VCaP (cell line): Measurements from ENCODE around the gene HDDC3.
"Not testable (repeated sequence)": the region's sequence is repeated elsewhere in the genome, so short reads cannot be mapped to it uniquely, and the experiment has no call there.

Experiments
- H3K27ac ChIP-seq: fragments of 450-650 bp; 2 replicates; pipeline ENCODE4 v1.5.1; 2017
- CTCF ChIP-seq: fragments of 450-650 bp; conservative IDR thresholded peaks from 2 replicates; pipeline ENCODE4 v1.5.1; 2017; ENCODE audit warnings: mild to moderate bottlenecking, moderate library complexity

HDDC3 gene

GRCh38 chr15:90904746-90905145 is 27.6 kb downstream of the HDDC3 start:
- no peak for TF ChIP-seq CTCF
- peak overlapping the region; percentile 99 for H3K27ac ChIP-seq

- peak overlapping the region; percentile 99 for H3K27ac ChIP-seq
- TF ChIP-seq CTCF = peak; percentile 61
Observed at GRCh38 chr15:90903733-90904536, 28.4 kb downstream of the HDDC3 start.

GRCh38 chr15:90902840-90903732 is 29.3 kb downstream of the HDDC3 start, which contains the start of gene MAN2A2:
TSS of gene MAN2A2 (plus strand) at chr15:90903302. CDS start at chr15:90904208, 906 bp downstream.
- peak within 1 kb of the TSS; percentile 99 for H3K27ac ChIP-seq
- no peak for TF ChIP-seq CTCF

- peak overlapping the region; percentile 99 for H3K27ac ChIP-seq
- TF ChIP-seq CTCF = peak; percentile 83
Observed at GRCh38 chr15:90902040-90902839, 30.1 kb downstream of the HDDC3 start.

- H3K27ac ChIP-seq = peak overlapping the region; percentile 99
- TF ChIP-seq CTCF = no peak
Observed at GRCh38 chr15:90901175-90902039, 30.9 kb downstream of the HDDC3 start.

GRCh38 chr15:90897131-90897655 is 35.2 kb downstream of the HDDC3 start:
- H3K27ac ChIP-seq = not testable (repeated sequence)
